NCI-H748 treated with DMSO at 0.1 percent for 48 hours (cell line): ENCODE measurements around the gene LIMCH1.

Experiments
- DNase-seq: peaks from one replicate; lab custom pipeline; 2025; lab: John Stamatoyannopoulos, UW

The LIMCH1 gene

DNA sequence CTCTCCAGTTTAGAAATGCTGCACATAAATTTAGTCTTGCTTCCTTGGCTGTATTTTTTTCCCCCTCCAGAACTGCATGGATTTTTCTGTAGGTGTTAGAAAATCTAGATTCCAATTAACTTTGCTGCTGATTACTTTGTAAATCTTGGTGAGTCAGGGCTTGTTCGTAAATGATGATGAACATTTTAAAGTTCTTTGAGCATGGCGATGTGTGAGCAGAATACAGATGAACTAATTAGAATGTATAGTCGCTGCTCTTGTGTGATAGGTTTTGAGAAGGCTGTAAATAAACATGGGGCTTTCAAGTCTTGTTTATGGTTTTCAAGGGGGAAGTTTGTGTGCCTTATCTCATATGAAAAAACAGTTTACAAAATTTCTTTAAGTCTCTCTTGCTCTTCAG is 23.3 kb downstream of the LIMCH1 start:
- DNase-seq, result no peak

DNA sequence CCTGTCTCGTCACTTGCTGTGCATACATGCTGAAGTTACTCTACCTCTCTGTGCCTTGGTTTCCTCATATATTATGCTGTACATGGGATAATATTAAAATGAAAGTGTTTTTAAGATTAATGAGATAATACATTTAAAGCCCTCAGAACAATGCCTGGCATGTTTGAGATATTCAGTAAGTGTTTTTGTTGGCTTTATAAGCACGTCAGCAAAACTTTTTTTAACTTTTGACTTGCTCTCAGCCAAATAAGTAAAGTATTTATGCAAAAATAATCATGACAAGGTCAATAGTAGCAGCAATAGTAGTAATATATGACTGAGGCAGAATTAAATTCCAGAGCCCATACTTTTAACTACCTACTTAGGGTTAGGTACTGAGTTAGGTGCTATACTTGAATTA is 29.2 kb downstream of the LIMCH1 start:
- no peak for DNase-seq

DNA sequence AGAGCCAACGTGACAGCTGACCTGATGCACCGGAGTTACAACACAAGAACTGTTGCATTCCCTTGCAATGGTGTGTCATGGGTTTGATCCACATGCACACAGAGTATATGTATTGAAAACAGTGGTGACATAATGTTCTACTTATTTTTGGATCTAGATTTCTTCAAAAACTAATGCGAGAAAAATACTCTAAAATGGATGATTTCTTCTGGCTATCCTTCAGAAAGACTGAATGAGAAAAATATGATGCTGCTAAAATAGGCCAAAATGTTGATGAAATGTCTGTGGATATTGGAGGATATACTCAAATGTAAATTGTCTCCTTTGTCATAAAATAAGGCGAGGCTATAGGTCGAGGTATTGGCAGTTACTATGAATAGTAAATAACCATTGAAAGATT is 30.4 kb downstream of the LIMCH1 start:
- no peak for DNase-seq

DNA sequence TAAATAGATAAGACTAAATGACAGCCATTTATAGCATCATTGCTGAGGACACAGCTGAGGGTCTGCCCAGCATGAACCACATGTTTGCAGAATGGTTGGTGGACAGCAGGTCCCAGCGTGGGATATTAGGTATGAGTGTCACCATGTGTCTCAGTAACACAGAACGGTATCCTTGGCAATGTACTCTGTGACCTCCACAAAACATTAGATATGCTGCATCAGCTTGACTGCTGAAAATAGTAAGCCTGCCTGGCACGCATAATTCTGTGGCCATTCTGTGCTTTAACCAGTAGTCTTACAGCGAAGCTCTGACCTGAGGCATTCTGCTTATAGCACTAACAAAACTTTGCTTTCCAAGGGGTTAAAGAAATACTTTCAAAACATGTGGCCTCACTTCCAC is 32.0 kb downstream of the LIMCH1 start:
- DNase-seq, result no peak

DNA sequence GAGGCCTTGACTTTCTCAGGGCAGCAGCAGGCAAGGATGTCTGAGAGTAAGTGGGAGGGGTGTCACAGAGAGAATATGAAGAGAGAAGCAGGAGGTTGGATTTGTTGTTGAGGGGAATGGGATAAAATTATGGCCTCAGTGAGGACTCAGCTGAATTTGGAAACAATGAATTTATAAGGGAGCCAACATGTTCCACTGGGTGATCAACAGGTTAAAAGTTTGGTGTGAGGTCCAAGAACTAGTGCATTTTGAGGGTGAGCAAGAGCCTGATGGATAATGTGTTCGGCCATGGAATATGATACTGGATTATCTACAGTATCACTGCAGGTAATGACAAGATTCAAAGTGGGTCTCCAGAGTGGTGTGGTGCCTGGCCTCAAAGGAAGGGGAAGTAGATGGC is 33.5 kb downstream of the LIMCH1 start:
- DNase-seq, result no peak

DNA sequence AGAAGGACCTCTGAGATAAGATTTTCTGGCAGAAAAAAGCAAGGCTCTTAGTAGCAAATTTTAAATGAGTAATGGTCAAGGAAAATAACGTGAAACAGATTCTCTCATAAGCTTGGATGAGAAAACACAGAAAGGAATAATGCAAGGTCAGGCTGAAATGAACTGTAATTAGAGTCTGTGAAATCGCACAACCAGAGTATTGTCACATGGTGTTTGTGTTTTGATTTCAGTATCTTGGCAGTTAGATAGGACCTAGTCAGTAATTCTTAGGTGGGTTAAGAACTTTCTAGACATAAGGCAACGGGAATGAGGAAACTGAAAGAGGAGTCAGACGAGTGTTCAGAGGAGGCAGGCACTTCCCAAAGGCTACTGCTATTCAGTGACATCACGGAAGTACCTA is 34.6 kb downstream of the LIMCH1 start:
- DNase-seq, result no peak

DNA sequence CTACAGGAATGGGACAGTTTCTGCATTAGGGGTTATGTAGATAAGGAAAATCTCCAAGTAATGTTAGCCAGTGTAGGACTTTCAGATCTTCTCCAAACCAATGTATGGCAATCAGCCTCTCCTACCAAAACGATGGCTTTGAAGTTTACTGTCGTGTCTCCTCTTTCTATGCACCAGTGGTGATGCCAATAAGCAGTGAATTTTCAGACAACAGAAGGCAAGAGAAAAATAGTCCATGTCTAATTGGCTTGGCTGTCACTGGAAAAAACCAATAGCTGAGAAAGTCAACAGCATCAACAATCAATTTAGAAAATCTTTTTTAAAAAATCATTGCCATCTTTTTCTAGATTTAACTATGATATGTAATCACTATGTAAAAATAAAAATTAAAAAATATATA is 35.0 kb downstream of the LIMCH1 start:
- DNase-seq, result no peak

DNA sequence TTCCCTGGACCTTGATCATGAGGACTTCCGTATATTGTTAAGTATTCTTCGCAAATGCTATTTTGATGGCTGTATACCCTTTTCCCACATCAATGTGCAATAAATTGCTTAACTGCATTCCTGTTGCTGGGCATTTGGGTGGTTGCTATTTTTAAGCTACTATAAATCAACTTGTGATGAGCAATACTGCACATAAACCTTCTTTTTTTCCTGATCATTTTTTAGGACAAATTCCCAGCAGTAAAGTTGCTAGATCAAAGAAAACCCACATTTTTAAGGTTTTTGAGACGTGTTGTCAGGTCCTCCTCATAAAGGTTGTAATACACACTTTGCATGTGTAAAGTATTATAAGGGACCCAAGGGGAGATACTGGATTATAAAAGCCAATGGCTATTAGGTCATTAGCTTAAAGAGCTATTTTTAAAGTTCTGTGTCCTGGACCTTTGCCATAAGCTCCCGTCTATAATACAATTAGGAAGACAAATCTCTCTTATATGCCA is 35.6 kb downstream of the LIMCH1 start:
- no peak for DNase-seq

DNA sequence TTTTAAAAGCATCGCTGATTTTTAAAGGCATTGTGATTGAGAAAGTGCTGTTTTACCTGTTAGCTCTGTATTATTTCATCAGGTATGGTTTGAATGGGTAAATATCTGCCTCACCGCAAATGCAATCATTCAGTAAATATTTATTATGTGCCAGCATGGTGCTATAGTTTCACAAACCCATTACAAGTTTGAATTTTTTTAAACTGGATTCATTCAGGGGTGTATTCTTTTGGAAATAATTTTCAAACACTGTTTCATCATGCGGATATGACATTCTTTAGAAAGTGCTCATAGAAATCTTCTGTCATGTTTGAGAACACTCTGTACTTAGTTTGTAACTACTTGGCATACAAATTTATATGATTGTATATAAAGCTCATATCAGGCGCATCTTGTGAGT is 37.2 kb downstream of the LIMCH1 start:
- DNase-seq, result no peak

DNA sequence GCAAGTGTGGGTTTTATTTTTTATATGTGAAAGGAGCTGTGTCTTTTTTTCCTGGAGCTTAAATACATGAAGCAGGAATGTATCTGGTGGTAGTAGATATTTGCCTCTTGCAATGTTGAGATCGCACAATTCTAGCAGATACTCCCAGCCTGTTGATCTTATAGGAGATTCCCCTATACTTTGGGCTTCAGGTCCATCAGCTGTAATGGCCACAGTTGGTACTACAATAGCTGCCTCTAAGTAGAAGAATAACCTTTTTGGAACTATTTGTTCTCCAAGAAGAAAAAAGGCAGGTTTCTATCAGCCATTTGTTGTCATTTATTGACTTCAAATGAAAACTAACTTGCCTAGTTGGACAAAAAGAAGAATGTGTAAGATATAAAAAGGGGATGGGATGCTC is 37.7 kb downstream of the LIMCH1 start:
- DNase-seq, result no peak

DNA sequence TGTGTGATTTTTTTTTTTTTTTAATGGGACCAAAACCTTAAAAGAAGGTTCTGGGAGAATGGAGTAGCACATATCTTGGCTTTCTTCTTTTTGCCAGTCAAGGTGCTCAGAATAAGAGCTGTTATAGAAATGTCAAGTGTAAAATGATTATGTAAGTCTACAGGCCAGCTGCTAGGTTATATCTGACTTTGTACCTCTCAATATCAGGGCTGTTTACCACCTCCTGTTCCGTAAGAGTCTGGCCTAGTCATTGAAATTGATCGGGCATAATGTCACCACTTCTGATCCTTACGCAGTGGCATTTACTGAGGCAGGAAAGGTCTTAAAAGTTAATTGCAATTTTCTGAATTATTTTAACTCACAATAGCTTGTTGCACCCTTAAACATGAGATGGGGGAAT is 41.1 kb downstream of the LIMCH1 start:
- no peak for DNase-seq

DNA sequence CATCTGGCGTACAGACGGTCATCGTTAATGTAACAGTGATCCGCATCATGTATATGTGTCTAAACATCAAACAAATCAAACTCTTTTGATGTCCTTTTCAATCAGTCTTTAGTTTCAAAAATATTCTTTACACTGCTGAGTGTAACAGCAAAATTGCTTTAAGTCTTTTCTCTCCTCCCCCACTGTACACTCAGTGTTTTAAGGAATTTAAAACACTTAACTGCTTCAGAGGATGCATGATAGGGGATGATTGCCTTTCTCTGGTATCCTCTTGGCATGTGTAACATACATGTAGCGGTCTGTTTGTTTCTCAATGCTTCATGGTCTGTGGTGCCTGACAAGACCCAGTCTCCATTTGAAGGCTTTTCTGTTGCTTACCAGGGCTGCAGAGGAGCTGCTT is 41.6 kb downstream of the LIMCH1 start:
- DNase-seq, result no peak

DNA sequence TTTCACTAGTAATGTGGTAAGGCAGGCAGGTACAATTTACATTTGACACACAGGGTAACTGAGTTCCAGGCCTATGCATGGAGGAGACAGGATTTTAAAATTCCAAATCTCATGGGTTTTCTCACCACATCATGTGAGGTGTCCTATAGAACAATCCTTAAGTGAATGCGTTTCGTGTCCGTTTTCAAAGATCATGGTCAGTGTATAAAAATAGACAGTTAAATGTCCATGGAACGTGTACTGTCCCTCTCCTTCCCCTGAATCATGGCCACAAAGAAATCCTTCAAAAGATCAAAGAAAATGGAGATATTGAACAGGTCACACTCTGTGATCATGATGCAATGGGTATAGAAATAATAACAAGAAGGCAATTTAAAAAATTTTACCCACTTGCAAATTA is 42.0 kb downstream of the LIMCH1 start:
- DNase-seq, result no peak

DNA sequence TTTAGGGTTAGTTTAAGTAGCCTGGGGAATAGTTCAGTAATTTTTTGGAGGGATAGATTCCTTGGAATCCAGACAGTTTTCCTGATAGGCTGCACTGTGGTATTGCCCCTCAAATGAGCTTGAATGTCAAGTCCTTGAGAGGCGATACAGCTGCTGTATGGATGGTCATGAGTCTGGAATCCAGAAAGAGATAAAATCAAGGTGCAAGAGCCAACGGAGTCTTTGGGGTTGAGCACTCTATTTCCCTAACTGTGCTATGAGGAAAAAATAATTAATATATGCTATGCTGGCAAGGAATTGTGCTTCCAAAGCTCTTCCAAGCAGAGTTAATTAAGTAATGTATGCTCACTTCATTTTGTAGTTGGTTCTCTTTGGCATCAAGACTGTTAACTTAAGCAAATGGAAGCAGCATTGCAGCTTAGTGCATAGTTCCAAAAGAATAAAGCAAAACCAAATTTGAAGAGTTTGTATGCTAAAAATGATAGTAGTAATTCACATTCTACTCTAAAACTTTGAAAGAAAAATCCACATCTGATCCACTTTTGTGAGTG is 48.8 kb downstream of the LIMCH1 start:
- no peak for DNase-seq

DNA sequence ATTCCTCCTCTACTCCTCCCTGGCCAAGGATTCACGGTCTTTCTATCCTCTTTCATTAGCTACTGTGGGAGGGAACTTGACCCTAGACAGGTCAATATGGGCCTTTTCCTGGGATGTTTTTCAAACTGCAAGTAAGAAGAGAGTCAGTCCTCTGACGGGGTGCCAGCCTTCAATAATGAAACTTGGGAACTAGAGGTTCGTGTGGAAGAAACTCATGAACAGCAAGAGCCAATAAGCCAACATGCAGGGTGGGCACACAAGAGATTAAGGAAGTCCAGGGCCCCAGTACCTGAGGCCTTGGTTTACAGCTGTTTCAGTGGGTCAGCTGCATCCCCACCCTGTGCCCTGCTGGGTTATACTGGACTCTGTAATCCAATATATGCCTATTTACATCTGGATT is 49.3 kb downstream of the LIMCH1 start:
- DNase-seq, result no peak

DNA sequence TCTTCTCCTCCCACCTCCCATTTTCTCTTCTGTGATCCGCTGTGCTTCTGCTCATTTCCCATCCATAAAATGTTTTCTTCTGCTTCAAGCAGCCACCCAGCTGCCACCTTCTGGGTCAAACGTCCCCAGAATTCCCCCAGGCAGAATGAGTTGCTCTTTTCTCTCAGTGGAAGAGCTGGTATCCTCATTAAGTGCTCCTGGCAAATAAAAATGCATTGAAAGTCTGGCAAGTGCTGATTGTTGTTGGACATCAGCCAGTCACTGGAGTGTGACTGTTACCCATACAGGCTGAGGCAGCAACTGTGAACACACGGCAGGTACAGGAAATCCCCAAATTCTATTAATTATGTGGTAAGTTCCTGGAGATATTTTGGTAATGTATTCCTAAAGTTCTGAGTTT is 52.6 kb downstream of the LIMCH1 start:
- peak; percentile 73 for DNase-seq

DNA sequence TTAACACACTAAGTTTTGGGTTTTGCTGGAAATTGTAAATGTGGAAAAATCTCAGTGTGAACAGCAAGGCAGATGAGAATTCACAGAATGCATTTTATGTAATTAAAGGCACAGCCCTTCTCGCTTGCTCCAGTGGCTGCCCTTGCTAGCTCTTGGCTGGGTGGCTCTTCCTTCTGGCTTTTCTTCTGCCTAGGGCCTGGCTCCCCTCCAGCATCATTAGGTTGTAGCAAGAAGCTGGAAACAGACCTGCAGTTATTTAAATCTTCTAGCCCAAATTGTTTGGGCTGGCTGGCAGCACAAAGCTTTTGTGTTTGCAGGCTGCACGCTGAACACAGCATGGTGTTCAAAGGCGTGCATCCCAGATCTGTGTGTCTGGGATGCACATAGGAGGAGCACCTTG is 56.5 kb downstream of the LIMCH1 start:
- DNase-seq, result no peak

DNA sequence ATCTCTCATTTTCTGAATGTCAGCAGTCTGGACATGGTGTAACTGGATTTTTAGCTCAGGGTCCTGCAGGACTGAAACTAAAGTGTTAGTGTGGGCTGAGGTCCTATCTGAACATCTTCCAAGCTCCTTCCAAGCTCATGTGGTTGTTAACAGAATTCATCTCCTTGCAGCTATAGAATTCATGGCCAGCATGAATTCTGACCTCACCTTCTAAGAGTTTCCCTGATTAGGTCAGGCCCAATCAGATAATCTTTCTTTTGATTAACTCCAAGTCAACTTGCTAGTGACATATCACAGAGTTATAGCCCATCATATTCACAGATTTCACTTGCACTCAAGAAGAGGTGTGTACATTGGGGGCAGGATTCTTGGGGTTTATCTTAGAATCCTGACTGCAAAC is 59.5 kb downstream of the LIMCH1 start:
- no peak for DNase-seq

DNA sequence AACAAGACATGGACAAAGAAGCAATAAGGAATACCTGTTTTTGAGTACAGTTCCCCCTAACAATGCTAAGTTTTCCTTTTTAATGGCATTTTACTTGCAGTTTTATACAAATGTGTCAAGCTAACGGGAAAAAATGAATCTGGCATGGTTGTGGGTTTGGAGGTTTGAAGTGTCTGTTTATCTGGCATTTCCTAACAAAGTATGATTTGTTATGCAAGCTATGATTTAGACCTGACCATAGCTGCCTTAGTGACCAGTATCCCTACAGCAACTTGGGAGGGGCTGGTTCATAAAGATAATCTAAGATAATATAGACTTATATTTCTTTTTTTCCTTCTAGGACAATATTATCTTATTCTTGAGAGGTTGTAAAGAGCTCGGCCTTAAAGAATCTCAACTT is 60.6 kb downstream of the LIMCH1 start:
- DNase-seq, result no peak

DNA sequence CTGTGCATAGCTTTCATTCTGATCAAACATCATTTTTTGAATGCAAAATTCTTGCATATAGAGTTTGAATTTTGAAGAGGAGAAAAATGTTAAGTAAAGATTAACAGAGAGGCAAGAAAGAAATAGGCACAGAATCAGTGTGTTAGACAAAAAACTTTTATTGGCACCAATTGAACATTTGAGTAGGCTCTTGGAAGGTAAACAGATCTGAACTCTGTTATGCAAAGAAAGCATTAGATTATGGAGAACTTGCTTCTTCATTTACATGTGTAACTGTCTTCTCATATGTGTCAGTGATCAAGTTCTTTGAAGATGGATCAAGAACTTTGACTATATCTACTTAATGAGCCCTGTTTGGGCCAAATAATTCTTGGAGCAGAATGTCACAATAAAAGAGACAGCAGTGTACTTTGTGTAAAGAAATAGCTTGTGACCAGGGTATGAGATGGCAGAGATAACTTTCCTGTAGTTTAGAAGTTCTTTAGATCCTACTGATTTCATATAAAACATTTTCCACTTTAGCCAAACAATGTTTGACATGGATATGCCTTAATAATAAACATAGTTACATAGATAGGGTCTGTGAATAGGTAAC is 61.3 kb downstream of the LIMCH1 start:
- DNase-seq, result no peak

DNA sequence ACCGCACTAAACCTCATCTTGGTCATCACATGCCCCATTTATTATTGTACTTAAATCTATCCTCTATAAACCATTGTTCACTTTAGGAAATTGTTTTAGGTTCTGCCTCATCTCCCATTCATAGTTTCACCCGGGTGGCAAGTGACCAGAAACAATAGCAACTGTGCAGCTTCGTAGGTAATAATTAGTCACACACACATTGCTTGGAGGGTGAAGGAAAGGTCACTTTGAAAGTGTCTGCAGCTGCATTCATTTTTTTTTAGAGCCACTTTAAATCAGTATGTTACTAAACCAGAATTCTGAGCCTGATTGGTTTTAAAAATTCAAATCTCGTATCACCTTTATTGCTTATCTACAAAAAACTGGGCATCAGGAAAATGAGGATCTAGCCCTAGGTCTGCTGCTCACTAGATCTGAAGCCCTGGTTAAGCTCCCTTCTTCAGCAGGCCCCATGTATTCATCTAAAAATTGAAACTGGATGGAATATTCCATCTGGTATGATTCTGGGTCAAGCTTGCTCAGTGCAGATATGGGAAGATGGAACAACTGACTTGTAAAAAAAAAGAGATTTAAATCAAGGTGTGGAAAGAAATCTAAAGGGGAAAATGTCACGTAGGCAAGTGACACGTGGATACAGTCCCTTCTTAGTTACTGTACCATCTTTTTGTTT is 62.4 kb downstream of the LIMCH1 start:
- DNase-seq, result peak; percentile 15

DNA sequence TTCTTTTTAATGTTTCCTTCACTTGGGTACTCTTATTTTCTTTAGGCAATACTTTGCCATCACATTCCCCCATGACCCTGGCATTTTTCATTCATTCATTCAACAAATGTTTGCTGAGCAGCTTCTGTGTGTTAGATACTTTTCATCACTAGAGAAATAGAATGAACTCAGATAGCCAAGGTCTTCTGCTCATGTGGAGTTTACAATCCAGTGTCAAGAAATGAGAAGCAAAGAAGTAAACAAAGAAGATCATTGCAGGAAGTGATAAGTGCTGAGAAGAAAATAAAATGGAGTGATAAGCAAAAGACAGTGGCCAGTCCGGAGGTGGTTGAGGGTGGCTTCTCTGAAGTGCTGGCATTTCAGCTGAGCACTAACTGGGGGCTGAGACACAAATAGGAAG is 63.1 kb downstream of the LIMCH1 start:
- no peak for DNase-seq

DNA sequence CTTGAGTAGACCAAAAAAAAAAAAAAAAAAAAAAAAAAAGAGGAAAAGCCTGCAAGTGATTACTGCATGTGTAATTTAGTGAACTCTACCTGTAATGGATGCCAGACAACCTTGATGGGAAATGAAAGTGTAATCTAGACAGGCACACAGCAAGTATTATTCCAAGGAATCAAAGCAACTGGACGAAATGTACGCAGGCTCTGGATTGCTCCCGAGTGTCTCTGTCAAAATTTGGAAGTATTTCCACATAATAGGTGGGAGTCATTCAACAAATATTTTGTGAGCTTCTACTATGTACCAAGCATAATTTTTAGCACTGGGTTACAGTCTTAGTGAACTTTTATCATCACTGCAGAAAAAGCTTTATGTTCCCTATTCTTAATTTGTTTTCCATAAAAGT is 64.2 kb downstream of the LIMCH1 start:
- DNase-seq, result no peak
